HG02840 (cell line): ENCODE results near the gene SLC1A3.

ENCODE experiments used
- ATAC-seq: cut with Tn5 transposase; IDR thresholded peaks from one replicate; pipeline ENCODE4 v1.9.1; 2021; ENCODE audit warnings: mild to moderate bottlenecking, moderate library complexity, moderate number of reproducible peaks; ENCODE audit not compliant: unreplicated experiment, low FRiP score

The SLC1A3 gene

GRCh38 chr5:36653044-36653705 is 46.8 kb downstream of the SLC1A3 start:
- no peak for ATAC-seq

- ATAC-seq: no peak
Measured at GRCh38 chr5:36654564-36654963, 48.2 kb downstream of the SLC1A3 start.

- ATAC-seq: no peak
Measured at GRCh38 chr5:36655161-36655560, 48.8 kb downstream of the SLC1A3 start.

GRCh38 chr5:36656556-36656955 is 50.1 kb downstream of the SLC1A3 start:
- ATAC-seq: no peak

DNA sequence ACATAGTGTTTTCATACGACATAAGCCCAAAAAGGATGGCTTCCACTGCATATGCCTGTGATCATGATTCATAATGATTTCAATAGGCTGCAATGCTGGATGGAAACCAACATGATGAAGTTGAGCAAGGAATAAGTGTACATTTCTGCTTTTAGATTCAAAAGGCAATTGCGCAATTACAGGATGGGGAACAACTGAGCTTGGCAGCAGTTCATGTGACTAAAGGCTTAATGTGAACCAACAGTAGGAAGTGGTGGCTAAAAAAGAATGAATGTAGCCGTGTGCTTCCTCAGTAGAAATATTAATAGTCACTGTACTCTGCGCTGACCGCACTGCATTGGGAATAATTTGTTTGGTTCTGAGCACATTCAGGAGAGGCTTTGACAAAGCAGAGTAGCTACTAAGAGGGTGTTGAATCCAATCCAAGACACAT is 51.2 kb downstream of the SLC1A3 start:
- ATAC-seq: no peak

DNA sequence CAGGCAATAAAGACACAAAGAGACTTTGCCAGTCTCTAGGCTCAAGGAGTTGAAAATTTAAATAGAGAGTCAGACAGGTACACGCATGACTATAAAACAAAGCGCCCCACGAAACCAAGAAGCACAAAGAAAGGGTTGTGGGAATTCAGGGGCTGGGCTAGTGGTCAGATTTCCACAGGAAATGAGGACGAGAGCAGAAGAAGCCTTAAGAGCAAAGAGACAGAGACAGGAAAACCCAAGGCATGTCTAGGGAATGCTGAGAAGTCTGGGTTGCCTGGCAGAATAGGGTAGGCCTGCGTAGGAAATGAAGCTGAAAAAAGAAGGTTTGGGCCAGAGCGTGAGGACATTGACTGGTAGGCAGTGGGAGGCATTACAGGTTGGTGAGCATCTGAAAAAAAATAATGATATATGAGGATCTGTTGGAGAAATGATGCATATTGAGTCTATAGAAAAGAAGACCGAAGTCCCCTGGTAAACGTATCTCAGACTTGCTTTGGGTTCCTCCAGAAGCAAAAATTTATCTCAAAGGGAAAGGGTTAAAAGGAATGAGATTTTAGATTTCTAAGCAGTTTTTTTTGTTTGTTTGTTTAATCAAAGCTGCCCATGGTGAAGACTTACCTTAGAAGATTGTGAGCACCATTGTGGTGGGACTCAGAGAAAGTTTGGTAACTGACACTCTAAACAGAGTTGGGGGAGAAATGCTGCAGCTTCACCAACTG is 51.8 kb downstream of the SLC1A3 start:
- no peak for ATAC-seq

DNA sequence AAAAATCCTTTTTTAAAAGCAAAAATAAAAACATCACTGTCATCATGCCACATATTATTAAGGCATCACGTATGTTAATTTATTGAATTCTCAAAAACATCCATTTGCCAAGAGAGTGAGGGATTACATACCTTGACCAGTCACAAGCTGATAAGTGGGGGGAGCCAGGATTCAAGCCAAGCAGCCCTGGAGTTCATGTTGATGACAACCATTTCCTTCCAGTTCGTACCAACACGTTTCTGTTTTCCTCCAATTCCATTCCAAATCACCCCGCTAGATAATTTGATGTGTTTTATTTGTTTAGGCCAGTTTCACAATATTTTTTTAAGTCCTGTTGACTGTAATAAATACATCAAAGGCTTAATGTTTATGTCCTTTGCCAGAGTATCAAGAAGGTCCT is 53.0 kb downstream of the SLC1A3 start:
- ATAC-seq: no peak

DNA sequence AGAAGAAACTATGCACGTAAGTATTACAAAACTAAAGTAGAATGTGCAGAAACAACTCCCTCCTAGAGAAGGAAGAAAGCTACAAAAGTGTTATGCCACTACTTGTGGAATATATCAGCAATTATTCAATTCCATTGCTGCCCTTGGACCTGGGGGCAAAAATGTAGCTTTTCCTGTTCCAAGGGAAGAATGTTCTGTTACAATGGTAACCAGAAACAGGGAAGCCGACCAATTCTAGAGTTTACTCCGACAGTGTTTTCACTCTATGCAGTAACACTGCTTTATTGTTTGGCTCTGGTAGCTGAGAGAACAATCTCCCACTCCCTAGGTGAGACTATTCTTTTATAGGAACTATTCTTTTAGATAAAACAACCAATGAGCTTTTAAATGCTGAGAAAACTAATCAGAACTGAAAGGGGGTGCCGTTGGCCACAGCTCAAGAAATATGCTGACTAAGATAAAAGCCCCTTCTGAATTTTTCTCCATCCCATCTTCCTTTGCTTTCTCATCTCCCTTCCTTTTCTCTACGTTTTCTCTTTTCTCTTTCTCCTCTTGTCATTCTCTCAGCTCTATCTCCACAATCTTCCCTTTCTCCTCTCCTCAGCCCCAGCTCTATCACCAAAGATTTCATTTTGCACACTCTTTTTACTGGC is 54.1 kb downstream of the SLC1A3 start:
- ATAC-seq: no peak

GRCh38 chr5:36661456-36662220 is 55.2 kb downstream of the SLC1A3 start:
- ATAC-seq: no peak

DNA sequence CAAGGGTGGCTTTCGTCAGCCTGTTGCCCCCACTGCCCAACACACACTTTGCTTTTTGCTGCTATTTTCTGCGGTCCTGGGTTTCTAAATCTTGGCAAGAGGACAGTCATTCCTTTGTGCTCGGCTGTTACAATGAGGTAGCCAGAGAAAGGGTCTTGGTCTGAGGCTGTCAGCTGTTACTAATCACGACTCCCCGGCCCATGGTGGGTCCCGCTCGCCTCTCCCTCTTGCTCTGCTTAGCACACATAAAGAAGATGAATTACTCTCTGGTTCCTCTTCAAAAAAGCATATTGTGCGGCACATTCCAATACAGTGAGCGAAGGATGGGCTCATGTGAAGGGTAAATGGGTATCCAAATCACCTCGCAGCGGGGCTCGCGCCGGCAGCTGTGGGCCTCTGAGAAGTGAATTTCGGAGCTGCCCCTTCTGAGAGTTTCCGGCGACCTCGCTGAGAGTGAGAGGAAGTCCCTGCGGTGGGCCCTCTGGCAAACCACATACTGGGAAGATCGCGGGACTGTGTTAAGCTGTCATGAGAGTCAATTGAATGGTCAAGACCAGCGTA is 56.0 kb downstream of the SLC1A3 start:
- no peak for ATAC-seq

GRCh38 chr5:36664766-36665165 is 58.4 kb downstream of the SLC1A3 start:
- ATAC-seq: no peak

GRCh38 chr5:36665628-36666027 is 59.2 kb downstream of the SLC1A3 start:
- no peak for ATAC-seq

GRCh38 chr5:36666274-36666673 is 59.9 kb downstream of the SLC1A3 start:
- no peak for ATAC-seq

DNA sequence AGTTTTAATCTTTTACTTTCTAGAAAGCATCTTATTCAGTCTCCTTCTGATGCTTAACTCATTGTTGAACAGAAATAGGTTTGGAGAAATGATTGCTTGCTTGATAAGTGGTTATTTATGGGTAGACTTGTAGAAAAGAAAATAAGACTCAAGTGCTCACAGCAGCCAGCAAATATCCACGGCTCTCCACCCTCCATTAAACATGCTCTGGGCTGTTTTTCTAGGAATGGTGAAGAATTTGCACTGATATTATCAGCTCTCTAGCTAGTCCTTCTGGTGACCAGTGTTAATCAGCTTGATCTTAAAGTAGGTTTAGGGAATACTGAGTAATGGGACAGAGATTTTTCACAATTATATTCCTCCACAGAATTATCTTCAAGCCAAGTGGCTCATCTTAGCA is 60.6 kb downstream of the SLC1A3 start:
- ATAC-seq: no peak

- no peak for ATAC-seq
Measured at GRCh38 chr5:36667824-36668223, 61.4 kb downstream of the SLC1A3 start.

DNA sequence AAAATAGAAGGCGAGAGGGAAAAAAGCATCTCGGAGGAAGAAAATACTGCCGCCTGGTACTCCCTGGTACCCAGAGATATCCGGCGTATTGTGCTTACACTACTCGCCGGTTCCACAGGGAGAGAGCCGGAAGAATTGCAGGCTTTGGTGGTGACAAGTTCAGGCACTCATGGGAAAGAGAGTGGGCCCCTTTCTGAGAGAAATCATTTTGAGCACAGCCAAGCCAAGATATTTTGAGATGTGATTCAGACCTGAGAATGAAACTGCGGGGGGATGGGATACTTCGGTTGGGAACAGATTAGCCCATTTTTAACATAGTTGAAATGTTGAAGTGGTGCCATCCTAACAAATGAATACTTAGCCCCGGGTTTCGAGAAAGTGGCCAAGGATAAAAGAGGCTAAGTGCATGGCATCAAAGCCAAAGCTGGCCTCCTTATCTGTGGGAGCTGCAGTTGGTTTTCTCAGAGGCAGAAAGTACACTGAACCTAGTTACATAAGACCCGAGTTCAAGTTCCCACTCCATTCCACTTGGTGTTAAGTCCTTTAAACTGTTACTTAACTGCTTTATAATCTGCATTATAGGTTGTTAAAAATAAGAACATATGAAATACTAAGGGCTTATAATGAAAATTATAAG is 62.7 kb downstream of the SLC1A3 start:
- ATAC-seq: no peak

- ATAC-seq: no peak
Measured at GRCh38 chr5:36670548-36670947, 64.1 kb downstream of the SLC1A3 start.

DNA sequence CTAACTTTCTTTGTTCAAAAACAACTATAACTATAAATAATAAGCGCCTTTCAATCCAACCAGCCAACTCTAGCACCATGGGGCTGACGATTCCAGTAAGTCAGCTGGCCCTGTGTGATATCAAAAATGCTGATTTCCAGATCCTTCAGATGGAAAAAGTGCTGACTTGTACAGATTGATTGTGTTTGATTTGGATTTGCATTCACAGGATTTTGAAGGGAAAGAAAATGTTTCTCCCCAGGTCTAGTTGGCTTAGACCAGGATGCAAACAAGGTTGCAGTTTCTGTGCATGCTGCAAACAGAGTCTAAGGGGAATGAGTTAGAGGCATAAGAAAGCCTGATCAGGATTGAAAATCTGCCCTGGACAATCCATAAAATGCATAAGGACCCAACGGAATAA is 68.9 kb downstream of the SLC1A3 start:
- no peak for ATAC-seq

- ATAC-seq: no peak
Measured at GRCh38 chr5:36679221-36679989, 73.0 kb downstream of the SLC1A3 start.
